Activated CD4-positive, alpha-beta T cell treated with anti-CD3 and anti-CD28 coated beads, Interleukin-2, amount 10 ng/mL, durations not matched to agents 7 days and 5 days (primary cell): ENCODE results near the gene ZFP62. TPM values are rescaled to one million over a fixed set of nuclear protein-coding genes. Genes with fewer than 3 reads are reported as not detected.

Experiments
- CTCF ChIA-PET: fragments of 350-600 bp; sonication (Branson Sonifier 250); formaldehyde crosslinking; loops from one replicate; lab custom pipeline; 2021; ENCODE audit warnings: antibody characterized with exemption; lab: Charles Lee
- POLR2A ChIA-PET: fragments of 350-600 bp; sonication (Branson Sonifier 250); formaldehyde crosslinking; loops from one replicate; lab custom pipeline; 2021; ENCODE audit warnings: antibody characterized with exemption; lab: Charles Lee
- DNase-seq: peaks from one replicate; pipeline ENCODE4 v3.0.0-alpha.2; 2020
- H3K27ac Mint-ChIP-seq: one replicate; pipeline ENCODE4 v1.8.0; 2021; ENCODE audit warnings: mild to moderate bottlenecking, moderate library complexity, mixed read lengths
- H3K27me3 Mint-ChIP-seq: one replicate; pipeline ENCODE4 v1.8.0; 2021; ENCODE audit warnings: mixed read lengths
- H3K36me3 Mint-ChIP-seq: one replicate; pipeline ENCODE4 v1.8.0; 2021; ENCODE audit warnings: low read depth, mixed read lengths
- H3K4me1 Mint-ChIP-seq: one replicate; pipeline ENCODE4 v1.8.0; 2021; ENCODE audit warnings: mixed read lengths
- H3K4me3 Mint-ChIP-seq: one replicate; pipeline ENCODE4 v1.8.0; 2021; ENCODE audit warnings: mild to moderate bottlenecking, moderate library complexity, mixed read lengths
- H3K9me3 Mint-ChIP-seq: one replicate; pipeline ENCODE4 v1.8.0; 2021; ENCODE audit warnings: mixed read lengths
- total RNA-seq, 2 experiments: library from RNA; stranded (reverse); gene quantifications; one replicate each; pipeline ENCODE4 v1.2.3, GENCODE V29; 2021

The ZFP62 gene
- total RNA-seq, 2 experiments from 2014 or later = 35.6 to 36.5 TPM

GRCh38 chr5:180810959-180811622 lies 50.0 kb downstream of the ZFP62 start:
- peak overlapping the region; percentile 100 for H3K27ac Mint-ChIP-seq
- H3K4me3 Mint-ChIP-seq = peak overlapping the region; percentile 81
- no peaks in the 10 kb centered on the region for H3K9me3 Mint-ChIP-seq
- CTCF ChIA-PET = interaction anchor here (0.6 to 1.6 kb wide), 7 partner anchors 12 to 384 kb away, joined by 3 to 5 read pairs (median 3); no protein-coding TSS in a partner anchor
- H3K27me3 Mint-ChIP-seq = no peaks in the 10 kb centered on the region
- POLR2A ChIA-PET = interaction anchor here (0.6 to 1.0 kb wide), 4 partner anchors 13 to 380 kb away, joined by 3 to 4 read pairs (median 3); no protein-coding TSS in a partner anchor
- H3K4me1 Mint-ChIP-seq = peaks cover 67% of the 10 kb centered on the region
- no peak for DNase-seq
- H3K36me3 Mint-ChIP-seq = peaks cover 24% of the 10 kb centered on the region

- Mint-ChIP-seq H3K27ac (peak overlapping the region; percentile 100), H3K9me3 (no peaks in the 10 kb centered on the region), H3K36me3 (peaks cover 29% of the 10 kb centered on the region), H3K27me3 (no peaks in the 10 kb centered on the region), H3K4me3 (peak overlapping the region; percentile 75), H3K4me1 (peaks cover 69% of the 10 kb centered on the region)
- DNase-seq = peak; percentile 94
- ChIA-PET CTCF (interaction anchor here (0.5 to 1.6 kb wide), 6 partner anchors 15 to 385 kb away, joined by 3 to 5 read pairs (median 4); no protein-coding TSS in a partner anchor), POLR2A (interaction anchor here (0.6 to 1.0 kb wide), 4 partner anchors 14 to 381 kb away, joined by 3 to 4 read pairs (median 3); no protein-coding TSS in a partner anchor)
Measured at GRCh38 chr5:180810210-180810958, 50.7 kb downstream of the ZFP62 start.

GRCh38 chr5:180809403-180810209 lies 51.5 kb downstream of the ZFP62 start:
- H3K9me3 Mint-ChIP-seq = no peaks in the 10 kb centered on the region
- CTCF ChIA-PET = interaction anchor here (0.5 to 1.6 kb wide), 4 partner anchors 15 to 63 kb away, joined by 3 to 5 read pairs (median 4); no protein-coding TSS in a partner anchor
- peaks cover 35% of the 10 kb centered on the region for H3K36me3 Mint-ChIP-seq

GRCh38 chr5:180808461-180809000 lies 52.5 kb downstream of the ZFP62 start:
- Mint-ChIP-seq H3K4me1 (peaks cover 70% of the 10 kb centered on the region), H3K27me3 (no peaks in the 10 kb centered on the region), H3K27ac (peak overlapping the region; percentile 100), H3K4me3 (peak overlapping the region; percentile 75), H3K9me3 (no peaks in the 10 kb centered on the region), H3K36me3 (peaks cover 44% of the 10 kb centered on the region)
- no peak for DNase-seq
- POLR2A ChIA-PET = no interaction called here
- CTCF ChIA-PET = interaction anchor here (0.8 to 1.1 kb wide), 2 partner anchors 23 to 61 kb away, joined by 3 read pairs; no protein-coding TSS in a partner anchor

More at GRCh38 chr5:180809403-180810209, 51.5 kb downstream of the ZFP62 start:
- peak overlapping the region; percentile 75 for H3K4me3 Mint-ChIP-seq
- H3K27ac Mint-ChIP-seq = peak overlapping the region; percentile 100
- POLR2A ChIA-PET = interaction anchor here (0.6 to 1.0 kb wide), 2 partner anchors 15 to 218 kb away, joined by 3 read pairs; no protein-coding TSS in a partner anchor
- no peaks in the 10 kb centered on the region for H3K27me3 Mint-ChIP-seq
- peak; percentile 92 for DNase-seq
- H3K4me1 Mint-ChIP-seq = peaks cover 70% of the 10 kb centered on the region

GRCh38 chr5:180807654-180808414 lies 53.2 kb downstream of the ZFP62 start:
- H3K36me3 Mint-ChIP-seq = peaks cover 48% of the 10 kb centered on the region
- peak overlapping the region; percentile 100 for H3K27ac Mint-ChIP-seq
- CTCF ChIA-PET = interaction anchor here (0.8 to 1.1 kb wide), 2 partner anchors 23 to 61 kb away, joined by 3 read pairs; no protein-coding TSS in a partner anchor
- POLR2A ChIA-PET = no interaction called here
- H3K4me3 Mint-ChIP-seq = peak overlapping the region; percentile 75
- H3K27me3 Mint-ChIP-seq = no peaks in the 10 kb centered on the region
- no peak for DNase-seq
- no peaks in the 10 kb centered on the region for H3K9me3 Mint-ChIP-seq
- peaks cover 63% of the 10 kb centered on the region for H3K4me1 Mint-ChIP-seq

- peak overlapping the region; percentile 75 for H3K4me3 Mint-ChIP-seq
- CTCF ChIA-PET = interaction anchor here (1.7 kb wide), 2 partner anchors 24 to 377 kb away, joined by 4 to 7 read pairs; no protein-coding TSS in a partner anchor
- no peaks in the 10 kb centered on the region for H3K9me3 Mint-ChIP-seq
- peaks cover 59% of the 10 kb centered on the region for H3K4me1 Mint-ChIP-seq
- POLR2A ChIA-PET = no interaction called here
- DNase-seq = no peak
- peak overlapping the region; percentile 100 for H3K27ac Mint-ChIP-seq
- H3K27me3 Mint-ChIP-seq = no peaks in the 10 kb centered on the region
- peaks cover 48% of the 10 kb centered on the region for H3K36me3 Mint-ChIP-seq
Measured at GRCh38 chr5:180807046-180807445, 54.0 kb downstream of the ZFP62 start.

- Mint-ChIP-seq H3K27ac (peak overlapping the region; percentile 100), H3K4me3 (peak overlapping the region; percentile 75), H3K27me3 (no peaks in the 10 kb centered on the region), H3K9me3 (no peaks in the 10 kb centered on the region), H3K4me1 (peaks cover 59% of the 10 kb centered on the region), H3K36me3 (peaks cover 54% of the 10 kb centered on the region)
- ChIA-PET POLR2A (no interaction called here), CTCF (interaction anchor here (1.7 kb wide), 2 partner anchors 24 to 378 kb away, joined by 4 to 7 read pairs; no protein-coding TSS in a partner anchor)
- DNase-seq = no peak
Measured at GRCh38 chr5:180806351-180807011, 54.6 kb downstream of the ZFP62 start.

- no peaks in the 10 kb centered on the region for H3K27me3 Mint-ChIP-seq
- H3K4me3 Mint-ChIP-seq = peak overlapping the region; percentile 75
- no peaks in the 10 kb centered on the region for H3K9me3 Mint-ChIP-seq
- peaks cover 79% of the 10 kb centered on the region for H3K4me1 Mint-ChIP-seq
- ChIA-PET CTCF (interaction anchor here (0.5 to 3.2 kb wide), 7 partner anchors 14 to 399 kb away, joined by 3 to 14 read pairs (median 4); no protein-coding TSS in a partner anchor), POLR2A (no interaction called here)
- H3K36me3 Mint-ChIP-seq = peaks cover 76% of the 10 kb centered on the region
- H3K27ac Mint-ChIP-seq = peak overlapping the region; percentile 100
- DNase-seq = peak; percentile 32
Measured at GRCh38 chr5:180804129-180804618, 56.9 kb downstream of the ZFP62 start.

GRCh38 chr5:180803181-180804128 lies 57.6 kb downstream of the ZFP62 start:
- Mint-ChIP-seq H3K36me3 (peaks cover 81% of the 10 kb centered on the region), H3K4me1 (peaks cover 81% of the 10 kb centered on the region), H3K27me3 (no peaks in the 10 kb centered on the region), H3K4me3 (peak overlapping the region; percentile 75), H3K9me3 (no peaks in the 10 kb centered on the region), H3K27ac (peak overlapping the region; percentile 100)
- POLR2A ChIA-PET = interaction anchor here (0.6 to 0.7 kb wide), 3 partner anchors 28 to 391 kb away, joined by 3 read pairs; no protein-coding TSS in a partner anchor
- peak; percentile 96 for DNase-seq
- CTCF ChIA-PET = interaction anchor here (0.5 to 3.2 kb wide), 6 partner anchors 15 to 400 kb away, joined by 3 to 14 read pairs (median 4); no protein-coding TSS in a partner anchor
